HEK293 (cell line): ENCODE results near the gene IL12RB1.

Source experiments
- EGR2 ChIP-seq: fragments of 450-650 bp; formaldehyde crosslinking; IDR thresholded peaks from 2 replicates; pipeline ENCODE4 v1.5.1; 2016; ENCODE audit warnings: low read depth, missing biosample characterization, missing genetic modification characterization
- IKZF3 ChIP-seq: fragments of 450-650 bp; IDR thresholded peaks from 2 replicates; pipeline ENCODE4 v1.5.0; 2018; ENCODE audit warnings: missing biosample characterization, mild to moderate bottlenecking, missing genetic modification characterization, moderate library complexity
- KLF17 ChIP-seq: fragments of 450-650 bp; formaldehyde crosslinking; IDR thresholded peaks from 2 replicates; pipeline ENCODE4 v1.5.1; 2016; ENCODE audit warnings: missing biosample characterization, missing genetic modification characterization
- PATZ1 ChIP-seq: fragments of 450-650 bp; formaldehyde crosslinking; IDR thresholded peaks from 2 replicates; pipeline ENCODE4 v1.5.1; 2016; ENCODE audit warnings: missing biosample characterization, missing genetic modification characterization
- PRDM6 ChIP-seq: fragments of 450-650 bp; formaldehyde crosslinking; IDR thresholded peaks from 2 replicates; pipeline ENCODE4 v1.5.1; 2017; ENCODE audit warnings: missing biosample characterization, missing genetic modification characterization
- RBAK ChIP-seq: fragments of 450-650 bp; formaldehyde crosslinking; IDR thresholded peaks from 2 replicates; pipeline ENCODE4 v1.5.1; 2016; ENCODE audit warnings: missing biosample characterization, missing genetic modification characterization
- WT1 ChIP-seq: fragments of 450-650 bp; formaldehyde crosslinking; IDR thresholded peaks from 2 replicates; pipeline ENCODE4 v1.5.1; 2016; ENCODE audit warnings: missing biosample characterization, missing genetic modification characterization
- YY1 ChIP-seq: fragments of 450-650 bp; formaldehyde crosslinking; IDR thresholded peaks from 2 replicates; pipeline ENCODE4 v1.5.1; 2018; ENCODE audit warnings: missing biosample characterization, missing genetic modification characterization
- ZBTB10 ChIP-seq: fragments of 450-650 bp; formaldehyde crosslinking; IDR thresholded peaks from 2 replicates; pipeline ENCODE4 v1.5.1; 2016; ENCODE audit warnings: missing biosample characterization, missing genetic modification characterization
- ZBTB21 ChIP-seq: fragments of 450-650 bp; formaldehyde crosslinking; IDR thresholded peaks from 2 replicates; pipeline ENCODE4 v1.5.1; 2017; ENCODE audit warnings: missing biosample characterization, missing genetic modification characterization
- ZBTB48 ChIP-seq: fragments of 450-650 bp; formaldehyde crosslinking; IDR thresholded peaks from 2 replicates; pipeline ENCODE4 v1.5.1; 2016; ENCODE audit warnings: missing biosample characterization, missing genetic modification characterization
- ZBTB6 ChIP-seq: fragments of 450-650 bp; formaldehyde crosslinking; IDR thresholded peaks from 2 replicates; pipeline ENCODE4 v1.5.1; 2017; ENCODE audit warnings: missing biosample characterization, missing genetic modification characterization
- ZEB2 ChIP-seq: fragments of 450-650 bp; formaldehyde crosslinking; IDR thresholded peaks from 2 replicates; pipeline ENCODE4 v1.5.1; 2016; ENCODE audit warnings: missing biosample characterization, missing genetic modification characterization
- ZFHX2 ChIP-seq: fragments of 450-650 bp; formaldehyde crosslinking; conservative IDR thresholded peaks from 2 replicates; pipeline ENCODE4 v1.5.1; 2016; ENCODE audit warnings: missing biosample characterization, missing genetic modification characterization
- ZNF112 ChIP-seq: fragments of 450-650 bp; formaldehyde crosslinking; IDR thresholded peaks from 2 replicates; pipeline ENCODE4 v1.5.0; 2017; ENCODE audit warnings: missing biosample characterization, missing genetic modification characterization
- ZNF16 ChIP-seq: fragments of 450-650 bp; formaldehyde crosslinking; IDR thresholded peaks from 2 replicates; pipeline ENCODE4 v1.5.1; 2016; ENCODE audit warnings: low read depth, missing biosample characterization, missing genetic modification characterization
- ZNF221 ChIP-seq: fragments of 450-650 bp; formaldehyde crosslinking; IDR thresholded peaks from 2 replicates; pipeline ENCODE4 v1.5.1; 2017; ENCODE audit warnings: missing biosample characterization, missing genetic modification characterization, borderline replicate concordance
- ZNF266 ChIP-seq: fragments of 450-650 bp; formaldehyde crosslinking; IDR thresholded peaks from 2 replicates; pipeline ENCODE4 v1.5.1; 2016; ENCODE audit warnings: missing biosample characterization, missing genetic modification characterization, low read depth
- ZNF311 ChIP-seq: fragments of 450-650 bp; formaldehyde crosslinking; IDR thresholded peaks from 2 replicates; pipeline ENCODE4 v1.5.1; 2017; ENCODE audit warnings: missing biosample characterization, missing genetic modification characterization, borderline replicate concordance
- ZNF394 ChIP-seq: fragments of 450-650 bp; formaldehyde crosslinking; IDR thresholded peaks from 2 replicates; pipeline ENCODE4 v1.5.1; 2016; ENCODE audit warnings: missing biosample characterization, missing genetic modification characterization, mild to moderate bottlenecking, moderate library complexity, borderline replicate concordance
- ZNF510 ChIP-seq: fragments of 450-650 bp; formaldehyde crosslinking; IDR thresholded peaks from 2 replicates; pipeline ENCODE4 v1.5.1; 2018; ENCODE audit warnings: mild to moderate bottlenecking, missing genetic modification characterization, missing biosample characterization; ENCODE audit not compliant: insufficient replicate concordance
- ZNF549 ChIP-seq: fragments of 450-650 bp; IDR thresholded peaks from 2 replicates; pipeline ENCODE4 v1.5.1; 2018; ENCODE audit warnings: missing biosample characterization, missing genetic modification characterization, mild to moderate bottlenecking, inconsistent platforms, moderate library complexity
- ZNF629 ChIP-seq: fragments of 450-650 bp; formaldehyde crosslinking; IDR thresholded peaks from 2 replicates; pipeline ENCODE4 v1.5.1; 2017; ENCODE audit warnings: missing biosample characterization, missing genetic modification characterization
- ZNF654 ChIP-seq: fragments of 450-650 bp; formaldehyde crosslinking; IDR thresholded peaks from 2 replicates; pipeline ENCODE4 v1.5.1; 2016; ENCODE audit warnings: low read depth, missing biosample characterization, missing genetic modification characterization
- ZNF660 ChIP-seq: fragments of 450-650 bp; IDR thresholded peaks from 2 replicates; pipeline ENCODE4 v1.5.1; 2018; ENCODE audit warnings: missing biosample characterization, mild to moderate bottlenecking, missing genetic modification characterization
- ZNF76 ChIP-seq: fragments of 450-650 bp; formaldehyde crosslinking; IDR thresholded peaks from 2 replicates; pipeline ENCODE4; 2016; ENCODE audit warnings: low read depth, missing biosample characterization, missing genetic modification characterization, borderline replicate concordance
- ZNF843 ChIP-seq: fragments of 450-650 bp; formaldehyde crosslinking; IDR thresholded peaks from 2 replicates; pipeline ENCODE4 v1.5.1; 2016; ENCODE audit warnings: missing biosample characterization, missing genetic modification characterization
- ZSCAN18 ChIP-seq: fragments of 450-650 bp; formaldehyde crosslinking; IDR thresholded peaks from 2 replicates; pipeline ENCODE4 v1.5.1; 2016; ENCODE audit warnings: missing biosample characterization, missing genetic modification characterization

IL12RB1 gene

GRCh38 chr19:18046059-18046718 lies 40.5 kb downstream of the IL12RB1 start (continued):
- TF ChIP-seq ZNF16: peak; percentile 74
- 0 out of 2 replicates have a peak, but pooled peaks have one; percentile 31 for TF ChIP-seq ZNF843 (tag by site-specific recombination)
- no peak for TF ChIP-seq ZNF549
- peak; percentile 58; the same call in 1 of the 2 replicates for TF ChIP-seq ZBTB48
- TF ChIP-seq ZNF394: peak; percentile 26; the same call in 1 of the 2 replicates
- no peak for TF ChIP-seq ZSCAN18 (tag by site-specific recombination)
- no peak for TF ChIP-seq ZNF654
- no peak for TF ChIP-seq ZNF311 (tag by site-specific recombination)
- no peak for TF ChIP-seq ZBTB6 (tag by site-specific recombination)
- 0 out of 2 replicates have a peak, but pooled peaks have one; percentile 38 for TF ChIP-seq PATZ1 (tag by site-specific recombination)
- peak; percentile 96 for TF ChIP-seq ZFHX2 (tag by site-specific recombination)
- TF ChIP-seq ZNF510 (tag by site-specific recombination): no peak
- TF ChIP-seq ZNF660 (tag by site-specific recombination): peak; percentile 83
- peak; percentile 20; the same call in 1 of the 2 replicates for TF ChIP-seq ZNF76
- TF ChIP-seq PRDM6 (tag by site-specific recombination): no peak
- peak; percentile 76 for TF ChIP-seq ZNF629 (tag by site-specific recombination)
- peak; percentile 54 for TF ChIP-seq WT1 (tag by site-specific recombination)
- no peak for TF ChIP-seq YY1
- TF ChIP-seq ZBTB10 (tag by site-specific recombination): peak; percentile 39; the same call in 1 of the 2 replicates
- TF ChIP-seq ZBTB21 (tag by site-specific recombination): no peak
- TF ChIP-seq ZNF221: no peak
- no peak for TF ChIP-seq ZNF266
- TF ChIP-seq EGR2 (tag by site-specific recombination): peak; percentile 96
- 0 out of 2 replicates have a peak, but pooled peaks have one; percentile 12 for TF ChIP-seq IKZF3 (tag by site-specific recombination)
- TF ChIP-seq RBAK: no peak
- peak; percentile 76 for TF ChIP-seq KLF17 (tag by site-specific recombination)
- TF ChIP-seq ZNF112 (tag by site-specific recombination): no peak
- TF ChIP-seq ZEB2 (tag by site-specific recombination): peak; percentile 61
